ENCODE results near the gene APPL2.

DNA sequence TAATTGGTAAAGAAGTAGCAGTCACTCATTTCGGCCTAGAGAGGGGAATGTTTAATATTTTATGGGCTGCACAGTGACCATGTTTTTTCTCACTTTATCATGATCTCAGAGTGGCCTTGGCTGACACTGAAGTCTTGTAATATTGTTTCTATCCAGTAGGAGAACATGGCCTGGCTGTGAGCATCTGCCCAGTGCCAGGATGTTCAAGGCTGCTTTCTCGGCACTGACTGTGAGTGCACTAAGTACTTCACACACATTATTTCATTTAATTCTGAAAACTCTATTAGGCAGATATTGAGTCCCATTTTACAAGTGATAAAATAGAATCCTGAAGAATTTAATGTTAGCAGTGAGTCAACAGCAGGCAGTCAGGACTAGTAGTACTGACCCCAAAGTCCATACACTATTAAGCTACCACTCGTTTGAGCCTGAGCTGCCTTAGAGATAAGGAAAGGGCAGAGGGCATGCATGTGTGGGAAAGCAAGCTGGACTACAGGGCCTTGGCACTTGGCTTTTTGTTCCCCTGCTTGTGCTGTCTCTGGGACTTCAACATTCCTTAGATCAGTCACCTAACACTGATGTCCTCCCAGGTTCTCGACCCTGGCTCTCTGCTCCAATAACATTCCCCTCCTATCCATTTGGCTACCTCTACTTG lies 42.2 kb upstream of the APPL2 start:
- TF ChIP-seq, protein P1, sequence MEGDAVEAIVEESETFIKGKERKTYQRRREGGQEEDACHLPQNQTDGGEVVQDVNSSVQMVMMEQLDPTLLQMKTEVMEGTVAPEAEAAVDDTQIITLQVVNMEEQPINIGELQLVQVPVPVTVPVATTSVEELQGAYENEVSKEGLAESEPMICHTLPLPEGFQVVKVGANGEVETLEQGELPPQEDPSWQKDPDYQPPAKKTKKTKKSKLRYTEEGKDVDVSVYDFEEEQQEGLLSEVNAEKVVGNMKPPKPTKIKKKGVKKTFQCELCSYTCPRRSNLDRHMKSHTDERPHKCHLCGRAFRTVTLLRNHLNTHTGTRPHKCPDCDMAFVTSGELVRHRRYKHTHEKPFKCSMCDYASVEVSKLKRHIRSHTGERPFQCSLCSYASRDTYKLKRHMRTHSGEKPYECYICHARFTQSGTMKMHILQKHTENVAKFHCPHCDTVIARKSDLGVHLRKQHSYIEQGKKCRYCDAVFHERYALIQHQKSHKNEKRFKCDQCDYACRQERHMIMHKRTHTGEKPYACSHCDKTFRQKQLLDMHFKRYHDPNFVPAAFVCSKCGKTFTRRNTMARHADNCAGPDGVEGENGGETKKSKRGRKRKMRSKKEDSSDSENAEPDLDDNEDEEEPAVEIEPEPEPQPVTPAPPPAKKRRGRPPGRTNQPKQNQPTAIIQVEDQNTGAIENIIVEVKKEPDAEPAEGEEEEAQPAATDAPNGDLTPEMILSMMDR (IDR thresholded peaks at IDR 0.05), result no peak
- no peak for TF ChIP-seq EZH2phosphoT487 (IDR thresholded peaks at IDR 0.05)
- TF ChIP-seq EZH2 (IDR thresholded peaks at IDR 0.05), result no peak

All from neural progenitor cell (in vitro differentiated cells).